Stimulated activated CD8-positive, alpha-beta memory T cell treated with anti-CD3 and anti-CD28 coated beads, Interleukin-7, amount 100 ng/mL, for 48 hours (primary cell): ENCODE measurements around the gene WNK1.
"Not testable (repeated sequence)": the region's sequence is repeated elsewhere in the genome, so short reads cannot be mapped to it uniquely, and the experiment has no call there.

Experiments used
- DNase-seq, 2 donors: peaks; one replicate each; pipeline ENCODE4 v3.0.0-alpha.2; 2020; ENCODE audit warnings: low read depth in 1 of 2; ENCODE audit errors: extremely low read depth in 1 of 2

WNK1 gene

GRCh38 chr12:777550-778047, 25.2 kb downstream of the WNK1 start:
- DNase-seq: no peak

DNA sequence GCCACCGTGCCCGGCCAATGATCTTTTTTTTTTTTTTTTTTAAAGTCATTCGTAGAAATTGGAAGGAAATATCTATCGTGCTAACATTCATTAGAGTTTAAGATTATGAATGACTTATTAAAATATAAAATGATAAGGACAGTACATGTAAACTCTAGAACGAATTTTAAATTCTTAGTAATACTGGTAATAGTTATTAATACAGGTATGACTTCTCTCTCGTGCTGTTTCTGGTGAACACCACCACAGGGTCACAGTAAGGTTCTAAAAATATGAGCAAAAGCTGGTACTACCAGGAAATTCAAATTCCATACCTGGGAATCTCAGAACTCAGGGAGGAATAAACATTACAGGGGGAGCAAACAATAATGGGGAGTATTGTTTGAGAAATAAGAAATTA, 26.2 kb downstream of the WNK1 start:
- DNase-seq: no peak

- DNase-seq: no peak
Measured at GRCh38 chr12:779745-780734, 27.7 kb downstream of the WNK1 start.

- no peak for DNase-seq
Measured at GRCh38 chr12:780750-781379, 28.5 kb downstream of the WNK1 start.

DNA sequence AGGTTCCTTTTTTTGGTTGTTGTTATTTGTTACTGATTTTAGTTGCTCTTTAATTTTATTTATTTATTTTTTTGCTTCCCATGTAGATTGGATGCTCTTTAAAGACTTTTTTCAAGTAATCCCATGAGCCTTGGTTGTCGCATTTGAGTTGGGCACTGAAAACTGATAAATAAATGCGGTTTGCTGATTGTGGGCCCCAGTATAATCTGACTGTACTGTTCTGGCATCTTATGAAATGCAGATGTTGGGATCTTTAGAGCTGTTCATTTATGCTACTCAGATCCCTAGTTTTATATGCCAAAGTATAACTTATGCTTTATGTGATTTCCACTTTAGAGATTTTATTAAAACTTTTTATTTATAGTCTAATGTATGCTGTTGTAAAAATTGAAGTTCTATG, 33.3 kb downstream of the WNK1 start:
- no peak for DNase-seq

DNA sequence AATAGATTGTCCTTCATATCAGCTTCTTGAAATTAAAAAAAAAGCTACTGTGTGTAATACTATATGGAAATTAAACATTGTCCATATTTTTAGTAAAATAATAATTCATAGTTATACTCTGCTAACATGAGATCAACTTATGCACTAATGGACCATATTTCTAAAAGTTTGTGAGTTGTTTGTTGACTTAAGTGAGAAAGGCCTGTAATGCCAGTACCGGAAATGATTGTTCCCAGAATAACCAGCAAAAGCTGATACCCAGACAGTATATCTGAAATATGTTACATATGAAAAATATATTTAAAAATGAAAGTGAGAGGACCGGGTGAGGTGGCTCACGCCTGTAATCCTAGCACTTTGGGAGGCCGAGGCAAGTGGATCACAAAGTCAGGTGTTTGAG, 35.9 kb downstream of the WNK1 start:
- DNase-seq: no peak

- not testable (repeated sequence) for DNase-seq
Measured at GRCh38 chr12:788762-789161, 36.4 kb downstream of the WNK1 start.

- DNase-seq: no peak
Measured at GRCh38 chr12:789852-790563, 37.6 kb downstream of the WNK1 start.

DNA sequence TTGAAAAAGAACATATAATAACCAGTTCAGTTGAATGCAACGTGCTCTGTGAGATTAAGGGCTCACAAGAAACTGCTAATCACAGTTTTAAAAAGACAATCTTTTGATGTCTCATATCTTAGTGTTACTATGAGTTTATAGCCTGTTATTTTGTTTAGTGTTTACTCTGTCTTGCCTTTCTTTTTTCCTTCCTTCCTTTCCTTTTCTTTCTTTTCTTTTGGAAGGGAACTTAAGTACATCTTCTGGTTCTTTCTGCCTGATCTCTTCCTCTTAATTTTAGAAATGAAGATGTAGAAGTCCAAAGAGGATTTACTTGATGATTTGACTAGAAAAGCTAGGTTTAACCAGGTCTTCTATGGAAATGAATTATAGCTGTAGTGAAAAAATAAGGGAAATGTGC, 38.2 kb downstream of the WNK1 start:
- DNase-seq: no peak

DNA sequence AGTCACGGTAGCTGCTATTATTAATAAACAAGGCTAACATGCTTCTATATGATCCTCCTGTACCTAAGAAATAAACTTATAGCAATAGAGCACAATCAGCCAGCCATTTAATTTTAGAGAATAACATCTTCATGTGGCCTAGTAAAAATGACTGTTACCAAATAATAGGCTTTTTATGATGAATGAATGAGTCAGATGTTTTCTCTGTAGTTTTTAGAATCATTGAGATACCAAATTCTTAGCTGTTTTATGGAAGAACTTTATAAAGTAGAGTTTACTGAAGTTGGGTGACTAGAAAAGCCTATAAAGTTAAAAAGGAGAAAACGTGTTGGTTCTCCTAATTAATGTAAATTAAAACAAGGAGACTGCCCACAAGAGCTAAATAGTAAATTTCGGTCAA, 40.7 kb downstream of the WNK1 start:
- no peak for DNase-seq

DNA sequence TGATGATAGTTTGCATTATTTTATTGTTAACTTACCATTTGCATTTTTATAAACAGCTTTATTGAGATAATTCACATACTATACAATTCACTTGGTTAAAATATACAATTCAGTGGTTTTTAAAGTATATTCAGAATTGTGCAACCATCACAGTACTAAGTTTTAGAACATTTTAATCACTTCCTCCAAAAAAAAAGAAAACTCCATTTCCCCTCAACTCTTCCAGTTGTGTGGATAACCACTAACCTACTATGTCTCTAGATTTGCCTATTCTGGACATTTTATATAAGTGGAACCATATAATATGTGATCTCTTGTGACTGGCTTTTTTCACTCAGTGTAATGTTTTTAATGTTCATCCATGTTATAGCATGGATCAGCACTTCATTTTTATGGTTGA, 41.3 kb downstream of the WNK1 start:
- DNase-seq: no peak

- peak; percentile 38 to 76 for DNase-seq
Measured at GRCh38 chr12:795305-795704, 42.9 kb downstream of the WNK1 start.

GRCh38 chr12:800401-800800, 48.0 kb downstream of the WNK1 start:
- no peak for DNase-seq

DNA sequence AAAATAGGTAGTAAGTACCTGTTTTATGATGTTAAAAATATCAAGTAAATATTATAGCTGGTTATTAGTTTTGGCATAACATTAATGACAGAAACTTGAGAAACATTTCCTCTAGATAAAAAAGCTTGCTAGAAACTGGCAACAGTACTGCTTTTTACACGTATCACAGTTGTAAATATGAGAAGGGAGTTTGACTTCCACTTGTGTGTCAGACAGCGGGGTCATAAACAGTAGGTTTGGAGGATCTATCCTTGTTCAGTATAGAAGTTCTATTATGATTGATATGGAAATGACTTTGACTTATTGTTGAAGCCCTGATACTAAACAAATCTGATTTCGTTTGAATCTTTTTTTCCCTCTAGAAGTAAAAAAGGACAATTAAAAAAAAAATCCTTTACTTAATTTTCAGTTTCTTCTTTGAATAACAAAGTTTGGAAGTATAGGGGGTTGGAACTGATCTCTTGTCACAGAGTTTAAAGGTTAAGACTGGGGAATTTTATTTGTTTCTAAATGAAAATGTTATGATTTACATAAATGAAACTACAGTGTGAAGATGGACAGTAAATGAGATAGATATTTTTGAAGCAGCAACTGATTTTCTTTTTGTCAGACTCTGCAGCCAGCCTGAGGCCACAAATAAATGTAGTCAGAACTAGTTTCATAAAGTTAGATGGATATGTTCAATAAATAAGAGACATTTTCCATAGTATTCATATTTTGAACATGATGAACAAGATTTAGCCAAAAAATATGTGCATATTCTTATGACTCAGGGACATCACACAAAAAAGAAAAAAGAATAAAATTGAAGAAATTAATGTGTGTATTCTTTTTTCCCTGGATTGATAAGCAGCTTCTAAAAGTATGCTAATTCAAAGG, 50.1 kb downstream of the WNK1 start:
- DNase-seq: no peak

DNA sequence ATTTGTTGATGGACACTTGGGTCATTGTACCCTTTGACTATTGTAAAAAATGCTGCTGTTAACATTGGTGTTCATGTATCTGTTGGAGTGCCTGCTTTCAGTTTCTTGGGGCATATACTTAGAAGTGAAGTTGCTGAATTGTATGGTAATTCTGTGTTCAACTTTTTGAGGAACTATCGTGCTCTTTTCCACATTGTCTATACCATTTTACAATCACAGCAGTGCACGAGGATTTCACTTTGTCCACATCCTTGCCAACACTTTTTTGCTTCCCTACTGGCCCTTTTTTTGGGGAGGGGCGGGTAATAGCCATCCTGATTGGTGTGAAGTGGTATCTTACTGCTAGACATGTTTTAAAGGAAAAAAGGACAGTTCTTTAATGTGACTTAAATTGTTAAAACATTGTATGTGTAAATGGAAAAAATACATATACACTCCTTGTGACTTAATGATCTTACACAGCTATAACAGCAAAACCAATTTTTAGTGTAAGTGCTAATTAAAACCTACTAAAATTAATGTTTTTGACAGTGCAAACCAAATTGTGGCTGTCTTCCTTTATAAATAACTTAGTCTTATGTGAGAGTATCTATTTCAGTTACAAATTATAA, 52.7 kb downstream of the WNK1 start:
- DNase-seq: no peak

- no peak for DNase-seq
Measured at GRCh38 chr12:806200-806791, 53.9 kb downstream of the WNK1 start.

DNA sequence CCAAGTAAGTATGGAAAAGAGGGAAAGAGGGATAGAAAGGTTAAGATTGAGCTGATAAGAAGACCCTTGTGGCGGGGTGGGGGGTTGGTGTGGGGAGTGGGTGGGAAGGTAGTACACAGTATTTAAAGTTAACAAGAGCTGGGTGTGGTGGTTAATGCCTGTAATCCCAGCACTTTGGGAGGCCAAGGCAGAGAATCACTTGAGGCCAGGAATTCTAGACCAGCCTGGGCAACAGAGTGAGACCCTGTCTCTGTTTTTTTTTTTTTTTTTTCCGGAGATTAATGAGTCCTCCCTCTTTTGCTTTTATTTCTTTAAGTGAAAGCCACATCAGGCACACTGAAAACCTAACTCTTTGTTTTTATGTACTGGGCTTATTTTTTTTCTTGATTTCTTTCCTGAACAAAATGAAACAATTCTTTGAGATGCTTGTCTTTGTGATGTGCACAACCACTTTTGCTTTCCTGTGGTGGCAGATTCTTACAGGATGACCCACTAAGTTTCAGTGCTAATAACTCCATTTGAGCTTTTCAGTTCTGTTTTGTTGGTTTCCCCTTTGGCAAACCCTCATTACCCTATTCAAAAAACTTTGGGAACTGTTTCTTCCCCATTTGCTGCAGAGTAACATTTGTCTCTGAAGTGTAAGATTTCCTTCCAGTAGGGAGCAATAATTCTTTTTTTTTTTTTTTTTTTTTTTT, 54.8 kb downstream of the WNK1 start:
- DNase-seq: no peak

DNA sequence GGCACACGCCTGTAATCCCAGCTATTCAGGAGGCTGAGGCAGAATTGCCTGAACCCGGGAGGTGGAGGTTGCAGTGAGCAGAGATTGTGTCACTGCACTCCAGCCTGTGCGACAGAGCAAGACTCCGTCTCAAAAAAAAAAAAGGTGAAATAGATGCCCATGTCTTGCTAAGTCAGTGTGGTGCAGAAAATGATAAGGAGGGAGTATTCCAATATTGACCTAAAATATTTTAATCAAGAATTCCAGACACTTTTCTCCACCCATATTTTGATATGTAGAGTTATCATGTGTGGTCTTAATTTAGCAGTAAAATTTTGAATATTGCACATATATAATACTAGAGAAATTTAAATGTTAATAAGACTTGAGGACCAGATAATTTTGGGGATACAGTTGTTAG, 57.7 kb downstream of the WNK1 start:
- DNase-seq: no peak
